Hypothalamus (tissue), 51 donors: ENCODE data around the gene EXOC3.
A peak's percentile ranks its signal among the peaks of the same experiment; 100 is the strongest.

Source experiments
- DNase-seq, 51 donors: peaks; one replicate each; lab custom pipeline; 2025; lab: John Stamatoyannopoulos, UW

Gene EXOC3

DNA sequence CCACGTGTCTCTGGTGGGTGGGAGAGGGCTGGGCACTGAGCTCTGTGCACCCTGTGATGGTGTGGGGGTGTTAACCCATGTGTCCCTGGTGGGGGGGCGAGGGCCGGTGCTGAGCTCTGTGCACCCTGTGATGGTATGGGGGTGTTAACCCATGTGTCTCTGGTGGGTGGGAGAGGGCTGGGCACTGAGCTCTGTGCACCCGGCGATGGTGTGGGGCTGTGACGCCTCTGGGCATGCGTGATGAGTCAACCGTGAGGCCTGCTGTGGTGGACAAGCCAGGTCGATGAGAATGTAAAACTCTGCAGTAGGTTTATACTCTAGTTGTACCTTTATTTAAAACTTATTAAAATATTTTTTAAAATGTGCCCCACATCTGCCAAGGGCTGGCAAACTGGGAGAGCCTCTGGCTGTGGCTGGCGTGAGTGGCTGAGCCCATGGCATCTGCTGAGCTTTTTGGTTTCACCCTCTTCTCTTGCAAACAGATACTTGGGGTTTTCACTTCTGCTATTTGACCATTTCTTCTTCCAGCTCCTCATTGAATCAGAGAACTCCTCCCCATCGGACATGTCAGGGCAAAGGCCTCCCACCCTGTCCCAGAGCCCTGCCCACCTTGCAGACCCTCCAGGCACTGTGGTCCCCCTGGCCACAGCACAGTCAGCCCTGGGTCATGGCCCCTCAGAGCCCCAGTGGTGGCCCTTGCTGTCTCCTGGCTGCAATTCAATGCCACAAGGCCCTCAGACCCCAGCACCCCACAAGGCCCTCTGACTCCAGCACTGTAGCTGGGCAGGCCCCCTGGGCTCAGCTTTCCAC lies 18.5 kb upstream of the EXOC3 start:
- DNase-seq, result no peak

- DNase-seq, result peak in 4 of 51 donors; percentile 16 to 26 (median 18)
Measured at GRCh38 chr5:425714-426113, 17.3 kb upstream of the EXOC3 start.

- DNase-seq, result no peak
Measured at GRCh38 chr5:426392-426976, 16.5 kb upstream of the EXOC3 start.

DNA sequence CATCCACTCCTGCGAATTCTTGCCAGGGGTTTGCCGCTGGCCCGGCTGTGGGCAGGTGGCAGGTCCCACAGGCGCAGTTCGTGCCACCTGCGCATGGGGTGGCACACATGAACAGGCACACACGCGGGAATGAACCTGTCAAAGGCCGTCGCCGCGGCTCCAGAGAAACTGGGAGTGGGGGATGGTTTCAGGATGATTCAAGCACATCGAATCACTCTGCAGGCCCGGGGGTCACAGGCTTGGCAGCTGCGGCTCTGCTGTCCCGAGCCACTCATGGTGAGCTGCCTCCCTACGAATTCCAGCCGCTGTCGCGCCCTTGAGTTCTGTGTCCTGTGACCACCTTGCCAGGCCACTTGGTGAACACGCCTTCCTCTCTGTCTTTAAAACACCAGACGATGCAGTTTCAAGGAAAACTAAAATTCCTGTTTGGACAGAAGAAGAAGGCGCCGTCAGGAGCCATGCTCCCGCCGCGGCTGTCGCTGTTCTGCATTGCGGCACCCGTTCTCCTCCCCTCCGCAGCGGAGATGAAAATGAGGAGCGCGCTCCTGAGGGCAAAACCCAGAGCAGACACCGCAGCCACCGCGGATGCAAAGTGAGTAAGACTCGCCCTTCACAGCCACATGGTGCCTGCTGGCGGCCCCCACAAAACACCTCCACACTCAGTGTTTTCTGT lies 15.4 kb upstream of the EXOC3 start:
- no peak for DNase-seq

GRCh38 chr5:428219-428618 lies 14.8 kb upstream of the EXOC3 start:
- DNase-seq, result no peak

- no peak for DNase-seq
Measured at GRCh38 chr5:428754-429452, 14.1 kb upstream of the EXOC3 start.

- peak in 1 of 51 donors; percentile 32 for DNase-seq
Measured at GRCh38 chr5:429453-430188, 13.4 kb upstream of the EXOC3 start.

GRCh38 chr5:430214-430925 lies 12.6 kb upstream of the EXOC3 start:
- DNase-seq, result no peak

DNA sequence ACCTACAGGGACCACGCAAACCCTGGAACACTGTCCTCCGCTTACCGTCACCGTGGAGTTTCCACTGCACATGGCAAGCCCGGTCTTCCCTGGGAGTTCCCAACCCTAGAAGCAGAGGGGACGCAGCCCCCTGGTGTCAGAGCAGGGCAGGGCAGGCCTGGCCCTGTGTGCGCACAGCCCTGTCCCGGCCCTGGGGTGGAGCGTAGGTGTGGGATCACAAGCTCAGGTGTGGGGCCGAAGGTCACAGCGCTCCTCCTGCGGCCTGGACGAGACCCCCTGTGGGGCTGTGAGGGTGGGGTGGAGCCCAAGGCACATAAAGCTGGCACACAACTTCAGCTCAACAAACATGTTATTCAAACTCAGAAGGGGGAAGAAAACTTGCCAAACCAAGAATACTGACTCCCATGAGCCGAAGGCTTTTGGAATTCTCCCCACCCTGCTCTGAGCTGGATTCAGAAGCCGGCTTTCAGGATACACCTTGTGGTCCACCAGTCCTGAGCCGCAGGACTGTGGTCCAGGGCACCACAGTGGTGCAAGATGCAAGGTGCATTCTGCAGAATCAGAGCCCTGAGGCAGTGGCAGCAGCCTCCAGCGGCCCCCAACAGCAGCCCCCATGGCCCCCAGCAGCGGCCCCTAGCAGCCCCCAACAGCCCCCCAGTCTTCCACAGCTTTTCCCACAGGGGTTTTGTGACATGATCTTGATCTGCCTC lies 11.8 kb upstream of the EXOC3 start:
- peak in 1 of 51 donors; percentile 17 for DNase-seq

GRCh38 chr5:431711-432050 lies 11.3 kb upstream of the EXOC3 start:
- no peak for DNase-seq

DNA sequence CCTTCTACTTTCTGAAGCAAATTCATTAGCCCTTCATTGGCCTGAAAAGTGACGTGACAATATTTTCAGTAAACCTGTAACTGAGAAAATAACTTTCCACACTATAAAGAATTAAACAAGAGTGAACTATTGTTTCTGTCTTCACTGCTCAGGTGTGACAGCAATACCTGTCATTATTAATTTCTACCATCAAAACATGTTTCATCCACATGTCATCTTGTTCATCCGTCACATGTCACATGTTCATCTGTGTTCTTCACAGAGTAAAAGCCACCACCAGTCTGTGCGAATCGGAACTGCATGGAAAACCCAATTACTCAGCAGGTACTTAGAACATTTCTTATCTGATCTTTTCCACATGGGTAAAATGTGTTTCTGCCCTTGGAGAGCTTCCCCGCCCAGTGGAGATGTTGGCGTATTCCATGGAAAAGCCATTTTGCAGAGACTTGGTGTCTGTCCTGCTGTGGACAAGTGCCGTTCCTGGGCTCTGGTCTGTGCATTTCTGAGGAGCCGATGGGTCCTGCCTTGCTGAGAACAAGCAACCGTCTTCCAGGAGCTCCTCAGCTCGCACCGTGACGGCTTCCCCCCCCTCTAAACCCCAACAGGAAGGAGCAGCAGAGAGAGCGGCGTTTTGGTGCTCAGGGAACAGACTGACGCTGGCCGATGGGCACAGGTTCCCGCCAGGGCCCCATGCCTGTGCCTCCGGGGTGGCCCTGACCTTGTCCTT lies 10.6 kb upstream of the EXOC3 start:
- no peak for DNase-seq

DNA sequence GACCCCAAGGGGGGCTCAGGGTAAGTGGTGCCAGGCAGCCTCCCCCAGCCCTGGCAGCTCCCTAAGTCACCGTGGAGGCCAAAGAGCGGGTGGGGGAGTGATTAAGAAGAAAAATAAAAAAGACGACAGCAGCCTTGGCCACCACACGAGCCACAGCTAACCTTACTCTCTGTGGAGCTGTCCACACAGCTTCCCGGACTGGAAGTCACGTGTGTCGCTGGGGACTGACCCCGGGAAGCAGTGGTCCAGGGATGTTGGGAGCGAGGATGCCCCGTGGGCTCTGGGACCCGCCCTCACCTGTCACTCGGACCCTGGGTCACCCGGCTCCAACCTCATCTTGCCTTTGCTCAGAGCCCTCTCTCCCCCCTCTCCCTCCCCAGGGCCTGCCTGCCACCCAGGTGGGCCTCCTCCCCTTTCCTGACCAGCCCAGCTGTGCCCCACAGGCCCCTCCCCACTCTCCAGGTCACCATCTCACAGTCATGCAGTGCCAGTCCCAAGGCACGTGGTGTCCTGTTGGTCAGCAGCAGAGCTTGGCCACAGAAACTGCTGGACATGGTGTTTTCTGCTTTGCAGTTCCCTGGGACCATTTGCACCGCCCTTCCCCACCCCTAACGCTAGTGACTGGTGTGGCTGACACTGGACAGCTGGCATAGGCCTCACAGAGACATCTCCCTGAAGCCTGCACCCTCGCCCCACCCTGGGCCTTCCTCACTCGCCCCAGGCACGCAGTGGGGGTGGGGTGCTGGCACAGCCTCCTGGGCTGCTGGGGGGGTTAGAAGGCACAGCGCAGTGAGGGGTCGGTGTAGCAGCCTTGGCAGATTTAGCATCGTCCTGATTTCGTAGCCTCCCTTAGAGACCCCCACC lies 9.8 kb upstream of the EXOC3 start:
- no peak for DNase-seq

- no peak for DNase-seq
Measured at GRCh38 chr5:433836-434235, 9.1 kb upstream of the EXOC3 start.

GRCh38 chr5:434443-435146 lies 8.4 kb upstream of the EXOC3 start:
- DNase-seq, result no peak

DNA sequence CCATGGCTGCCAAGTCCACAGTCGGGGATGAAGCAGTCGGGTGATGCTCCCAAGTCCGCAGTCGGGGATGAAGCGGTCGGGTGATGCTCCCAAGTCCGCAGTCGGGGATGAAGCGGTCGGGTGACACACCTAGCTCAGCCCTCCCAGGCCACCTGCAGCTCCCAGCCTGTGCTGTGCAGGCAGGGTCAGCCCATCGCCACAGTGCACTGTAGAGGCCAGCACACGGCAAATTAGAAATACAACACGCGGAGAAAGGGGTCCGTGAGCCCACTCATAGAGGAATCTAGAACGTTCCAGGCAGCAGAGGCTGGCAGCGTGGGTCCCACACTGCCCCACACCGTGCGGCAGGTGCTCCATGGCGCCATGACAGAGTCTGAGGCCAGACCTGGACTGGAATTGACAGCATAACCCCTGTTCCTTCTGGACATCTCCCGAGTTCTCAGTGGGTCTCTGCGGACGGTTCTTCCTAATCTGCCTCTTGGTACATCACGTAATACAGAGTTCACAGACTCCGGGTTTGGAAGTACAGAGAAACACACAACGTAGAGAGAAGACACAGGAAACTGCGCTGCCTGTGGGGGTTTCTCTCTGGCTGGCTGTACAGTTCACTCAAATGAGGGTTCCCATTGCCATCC lies 7.7 kb upstream of the EXOC3 start:
- no peak for DNase-seq

DNA sequence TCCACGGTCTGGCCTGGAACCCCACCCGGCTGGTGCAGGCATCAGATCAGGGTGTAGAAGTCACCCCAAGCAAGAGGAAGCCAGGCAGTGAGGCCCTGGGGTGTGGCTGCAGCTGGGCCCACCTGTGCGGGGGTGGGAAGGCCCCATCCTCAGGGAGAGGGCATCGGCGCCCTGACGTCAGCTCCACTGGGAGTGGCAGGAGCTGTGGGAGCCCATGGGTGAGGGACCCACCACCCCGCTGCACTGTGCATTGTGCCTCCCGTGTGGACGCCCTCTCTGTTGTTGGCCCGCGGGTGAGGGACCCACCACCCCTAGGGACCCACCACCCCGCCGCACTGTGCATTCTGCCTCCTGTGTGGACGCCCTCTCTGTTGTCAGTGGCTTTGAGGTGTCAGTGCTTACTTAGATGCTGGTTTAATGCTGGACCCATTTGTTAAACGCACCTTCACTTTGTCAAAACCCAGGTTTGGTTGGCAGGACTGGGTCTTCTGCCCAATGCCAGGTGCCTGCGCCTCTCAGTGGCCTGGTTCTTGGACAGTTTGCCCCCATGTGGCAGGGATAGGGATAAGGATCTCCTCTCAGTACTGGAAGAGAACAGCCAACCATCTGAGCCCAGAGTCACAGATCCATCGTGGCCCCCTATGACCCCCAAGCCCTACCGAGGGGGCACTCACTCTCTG lies 6.9 kb upstream of the EXOC3 start:
- no peak for DNase-seq
